Type B pancreatic cell (in vitro differentiated cells): Measurements from ENCODE around the gene CXCL6. TPM values are rescaled to one million over a fixed set of nuclear protein-coding genes. Genes with fewer than 3 reads are reported as not detected.

Experiments
- DNase-seq: peaks from one replicate; pipeline ENCODE4 v3.0.0; 2021; ENCODE audit warnings: mixed read lengths; ENCODE audit not compliant: unreplicated experiment; ENCODE audit errors: extremely low spot score
- H3K27ac Mint-ChIP-seq: 2 replicates; pipeline ENCODE4 v1.8.0; 2021; ENCODE audit warnings: mild to moderate bottlenecking, mixed read lengths
- H3K27me3 Mint-ChIP-seq: 2 replicates; pipeline ENCODE4 v1.8.0; 2021; ENCODE audit warnings: mixed read lengths
- H3K36me3 Mint-ChIP-seq: 2 replicates; pipeline ENCODE4 v1.8.0; 2021; ENCODE audit warnings: mixed read lengths
- H3K4me1 Mint-ChIP-seq: one replicate; pipeline ENCODE4 v1.8.0; 2021; ENCODE audit warnings: mixed read lengths; ENCODE audit not compliant: unreplicated experiment
- H3K4me3 Mint-ChIP-seq: 2 replicates; pipeline ENCODE4 v1.8.0; 2021; ENCODE audit warnings: mild to moderate bottlenecking, mixed read lengths
- H3K9me3 Mint-ChIP-seq: 2 replicates; pipeline ENCODE4 v1.8.0; 2021; ENCODE audit warnings: mixed read lengths
- CTCF ChIP-seq: fragments of 200-600 bp; sonication (generic); conservative IDR thresholded peaks from 2 replicates; pipeline ENCODE4 v1.5.0; 2021; ENCODE audit warnings: antibody characterized with exemption, mild to moderate bottlenecking
- total RNA-seq: library from RNA; stranded (reverse); gene quantifications from 2 replicates; pipeline ENCODE4 v1.2.1, GENCODE V29; 2021; ENCODE audit warnings: low replicate concordance

CXCL6 gene
- total RNA-seq, 1 donor from 2014 or later = 1.9 TPM

GRCh38 chr4:73841243-73841925, 4.9 kb downstream of the CXCL6 start:
- no peak overlapping the region for H3K27ac Mint-ChIP-seq
- no peak for DNase-seq
- no peaks in the 10 kb centered on the region for H3K4me1 Mint-ChIP-seq
- H3K4me3 Mint-ChIP-seq = no peak overlapping the region
- peaks cover 5% of the 10 kb centered on the region for H3K9me3 Mint-ChIP-seq
- H3K27me3 Mint-ChIP-seq = peaks cover 49% of the 10 kb centered on the region
- no peaks in the 10 kb centered on the region for H3K36me3 Mint-ChIP-seq
- TF ChIP-seq CTCF = no peak

- H3K27me3 Mint-ChIP-seq = peaks cover 42% of the 10 kb centered on the region
- no peaks in the 10 kb centered on the region for H3K36me3 Mint-ChIP-seq
- H3K27ac Mint-ChIP-seq = no peak overlapping the region
- no peak for DNase-seq
- no peaks in the 10 kb centered on the region for H3K4me1 Mint-ChIP-seq
- no peak overlapping the region for H3K4me3 Mint-ChIP-seq
- TF ChIP-seq CTCF = no peak
- H3K9me3 Mint-ChIP-seq = peaks cover 5% of the 10 kb centered on the region
These were observed 6.2 kb downstream of the CXCL6 start for GRCh38 chr4:73842696-73843095.

- H3K4me1 Mint-ChIP-seq = no peaks in the 10 kb centered on the region
- no peak overlapping the region for H3K27ac Mint-ChIP-seq
- peaks cover 37% of the 10 kb centered on the region for H3K27me3 Mint-ChIP-seq
- peaks cover 5% of the 10 kb centered on the region for H3K9me3 Mint-ChIP-seq
- no peak for DNase-seq
- TF ChIP-seq CTCF = no peak
- H3K36me3 Mint-ChIP-seq = no peaks in the 10 kb centered on the region
- no peak overlapping the region for H3K4me3 Mint-ChIP-seq
These were observed 6.9 kb downstream of the CXCL6 start for GRCh38 chr4:73843369-73843768.

GRCh38 chr4:73844345-73844744, 7.9 kb downstream of the CXCL6 start:
- Mint-ChIP-seq H3K4me1 (no peaks in the 10 kb centered on the region), H3K27ac (no peak overlapping the region), H3K36me3 (no peaks in the 10 kb centered on the region), H3K4me3 (no peak overlapping the region), H3K27me3 (peaks cover 28% of the 10 kb centered on the region), H3K9me3 (peaks cover 5% of the 10 kb centered on the region)
- DNase-seq = no peak
- TF ChIP-seq CTCF = no peak

DNA sequence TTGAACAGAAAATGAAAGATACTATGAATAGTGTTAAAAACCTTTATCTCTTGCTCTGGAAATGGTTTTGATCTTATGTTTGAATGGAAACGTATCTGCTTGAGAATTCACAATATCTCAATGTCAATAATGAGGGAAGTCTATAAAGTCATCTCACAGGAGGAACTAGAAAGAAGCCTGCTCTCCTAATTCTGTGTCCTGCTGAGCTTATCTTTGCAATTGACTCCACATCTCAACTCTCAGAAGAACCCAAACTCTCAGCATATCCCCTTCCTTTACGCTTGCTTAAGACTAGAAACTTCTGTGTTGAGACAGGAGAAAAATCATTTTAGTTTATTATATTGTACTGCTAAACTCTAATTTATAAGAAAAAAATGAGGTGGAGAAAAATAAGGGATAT, 8.3 kb downstream of the CXCL6 start:
- no peak overlapping the region for H3K4me3 Mint-ChIP-seq
- no peak overlapping the region for H3K27ac Mint-ChIP-seq
- no peaks in the 10 kb centered on the region for H3K36me3 Mint-ChIP-seq
- DNase-seq = no peak
- H3K27me3 Mint-ChIP-seq = peaks cover 23% of the 10 kb centered on the region
- TF ChIP-seq CTCF = no peak
- peaks cover under 1% of the 10 kb centered on the region for H3K9me3 Mint-ChIP-seq
- H3K4me1 Mint-ChIP-seq = no peaks in the 10 kb centered on the region
